ENCODE data around the gene PRAC2.

DNA sequence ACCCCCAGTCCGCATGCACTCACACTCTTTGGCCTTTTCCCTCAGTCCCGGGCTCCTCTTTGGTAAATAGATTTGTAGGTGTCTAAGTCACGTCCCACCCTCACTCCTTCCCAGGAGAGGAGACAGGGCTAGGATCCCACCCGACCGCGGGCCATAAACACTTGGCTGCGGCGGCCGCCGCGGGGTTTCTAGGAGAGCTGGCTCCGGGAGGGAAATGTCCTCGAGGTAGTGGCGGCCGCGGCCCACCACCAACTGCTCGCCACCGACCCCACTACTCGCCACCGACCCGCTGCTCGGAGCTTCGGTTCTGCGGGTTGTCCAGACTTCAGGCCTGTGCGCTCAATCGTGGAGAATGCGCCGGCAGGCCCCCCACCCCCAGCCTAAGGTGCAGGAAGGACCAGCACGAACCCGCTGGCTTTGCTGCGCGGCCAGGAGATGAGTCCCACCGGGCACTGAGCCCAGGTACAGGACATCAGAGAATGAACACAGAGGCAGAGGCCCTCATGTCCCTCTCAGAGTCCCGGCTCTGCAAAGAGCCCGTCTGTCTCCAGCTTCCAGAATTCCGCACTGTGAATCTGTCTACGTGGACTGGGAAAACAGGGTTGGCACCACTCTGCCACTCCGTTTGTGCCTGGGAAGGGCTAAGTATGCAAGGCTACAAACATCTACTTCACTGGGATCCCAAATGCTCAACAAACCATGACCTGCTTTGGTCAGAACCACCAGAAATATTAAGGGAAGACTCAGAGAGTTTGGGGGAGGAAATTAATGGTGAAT lies 2.5 kb downstream of the PRAC2 start:
- TF ChIP-seq CTCF (IDR thresholded peaks at IDR 0.05) (no peak), POLR2AphosphoS5 (IDR thresholded peaks at IDR 0.05) (no peak), POLR2A (IDR thresholded peaks at IDR 0.05) (no peak)

Measured in suprapubic skin (tissue), 4 donors.